Measurements from ENCODE around the gene BABAM1.

The BABAM1 gene

DNA sequence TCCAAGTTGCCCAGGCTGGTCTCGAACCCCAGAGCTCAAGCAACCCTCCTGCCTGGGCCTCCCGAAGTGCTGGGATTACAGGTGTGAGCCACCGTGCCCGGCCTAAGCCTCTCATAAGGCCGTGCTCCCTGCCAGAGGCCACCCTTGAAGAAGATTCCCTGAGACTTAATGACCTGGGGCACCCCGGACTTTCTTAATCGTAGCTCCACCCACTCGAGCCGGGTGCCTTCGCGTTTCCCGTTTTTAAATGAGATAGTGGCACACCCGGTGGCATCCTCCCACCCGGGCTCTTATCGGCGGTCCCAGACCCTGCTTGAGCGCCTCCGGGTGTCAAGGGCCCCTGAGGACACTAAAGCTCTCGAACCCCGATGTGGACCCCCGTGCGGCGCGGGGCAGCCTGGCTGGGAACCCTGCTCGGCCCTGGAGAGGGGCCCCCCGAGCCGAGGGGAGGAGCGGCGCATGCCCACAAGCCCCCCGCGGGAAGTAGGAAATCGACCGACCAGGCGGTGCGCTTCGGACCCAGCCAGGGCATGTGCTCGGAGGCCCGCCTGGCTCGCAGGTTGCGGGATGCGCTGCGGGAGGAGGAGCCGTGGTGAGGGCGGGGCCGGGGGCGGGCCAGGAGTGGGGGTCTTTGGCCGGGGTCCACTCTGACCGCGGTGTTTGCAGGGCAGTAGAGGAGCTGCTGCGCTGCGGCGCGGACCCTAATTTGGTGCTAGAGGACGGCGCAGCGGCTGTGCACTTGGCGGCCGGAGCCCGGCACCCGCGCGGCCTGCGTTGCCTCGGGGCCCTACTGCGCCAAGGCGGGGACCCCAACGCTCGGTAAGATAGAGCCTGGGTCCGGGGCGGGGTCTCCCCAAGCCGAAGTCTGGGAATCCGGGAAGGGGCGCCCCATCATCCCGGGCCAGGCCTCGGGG, 14.4 kb downstream of the BABAM1 start, which contains the start of gene ANKLE1:
Gene ANKLE1 (plus strand): TSS at position 511 of the 914 bp plus-strand sequence. CDS start 20 bp downstream, at position 531.
- no peaks in the 10 kb centered on the region for H3K9me3 ChIP-seq
- H3K4me1 ChIP-seq (ENCODE audit: control insufficient read depth in 1 of 2, insufficient read depth in 1 of 2, low read depth in 1 of 2, low read length in 1 of 2), result peaks cover 20 to 23% of the 10 kb centered on the region in 2 experiments
- H3K36me3 ChIP-seq, result peaks cover 19% of the 10 kb centered on the region
- H3K27me3 ChIP-seq, result no peaks in the 10 kb centered on the region
- TF ChIP-seq, protein P1, sequence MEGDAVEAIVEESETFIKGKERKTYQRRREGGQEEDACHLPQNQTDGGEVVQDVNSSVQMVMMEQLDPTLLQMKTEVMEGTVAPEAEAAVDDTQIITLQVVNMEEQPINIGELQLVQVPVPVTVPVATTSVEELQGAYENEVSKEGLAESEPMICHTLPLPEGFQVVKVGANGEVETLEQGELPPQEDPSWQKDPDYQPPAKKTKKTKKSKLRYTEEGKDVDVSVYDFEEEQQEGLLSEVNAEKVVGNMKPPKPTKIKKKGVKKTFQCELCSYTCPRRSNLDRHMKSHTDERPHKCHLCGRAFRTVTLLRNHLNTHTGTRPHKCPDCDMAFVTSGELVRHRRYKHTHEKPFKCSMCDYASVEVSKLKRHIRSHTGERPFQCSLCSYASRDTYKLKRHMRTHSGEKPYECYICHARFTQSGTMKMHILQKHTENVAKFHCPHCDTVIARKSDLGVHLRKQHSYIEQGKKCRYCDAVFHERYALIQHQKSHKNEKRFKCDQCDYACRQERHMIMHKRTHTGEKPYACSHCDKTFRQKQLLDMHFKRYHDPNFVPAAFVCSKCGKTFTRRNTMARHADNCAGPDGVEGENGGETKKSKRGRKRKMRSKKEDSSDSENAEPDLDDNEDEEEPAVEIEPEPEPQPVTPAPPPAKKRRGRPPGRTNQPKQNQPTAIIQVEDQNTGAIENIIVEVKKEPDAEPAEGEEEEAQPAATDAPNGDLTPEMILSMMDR (IDR thresholded peaks at IDR 0.05), result no peak
- H3K27ac ChIP-seq, result peak within 1 kb of the TSS; percentile 41
- peak within 1 kb of the TSS; percentile 64 to 72 for H3K4me3 ChIP-seq (ENCODE audit: low read depth in 1 of 2, low read length in 1 of 2)

DNA sequence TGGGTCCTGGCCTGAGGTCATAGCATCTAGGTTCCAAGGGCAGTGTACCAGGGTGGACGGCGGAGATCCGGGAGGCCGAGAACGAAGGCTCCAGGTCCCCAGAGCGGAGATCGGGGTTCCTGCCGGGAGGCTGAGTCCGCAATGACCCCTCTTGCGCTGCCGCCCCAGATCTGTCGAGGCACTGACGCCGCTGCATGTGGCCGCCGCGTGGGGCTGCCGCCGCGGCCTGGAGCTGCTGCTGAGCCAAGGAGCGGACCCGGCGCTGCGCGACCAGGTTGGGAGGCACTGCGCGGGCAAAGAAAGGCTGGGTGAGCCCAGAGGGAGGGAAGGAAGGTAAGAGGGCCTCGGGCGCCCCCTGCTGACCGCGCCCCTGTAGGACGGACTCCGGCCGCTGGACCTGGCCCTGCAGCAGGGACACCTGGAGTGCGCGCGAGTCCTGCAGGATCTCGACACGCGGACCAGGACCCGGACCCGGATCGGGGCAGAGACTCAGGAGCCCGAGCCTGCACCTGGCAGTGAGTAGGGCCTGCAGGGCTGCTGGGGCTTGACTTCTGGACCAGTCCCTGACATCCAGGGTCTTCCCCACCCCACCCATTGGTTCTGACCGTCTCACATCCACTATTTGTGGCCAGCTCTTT, 15.4 kb downstream of the BABAM1 start:
- TF ChIP-seq, protein P1 (IDR thresholded peaks at IDR 0.05), result peak; percentile 92
- H3K36me3 ChIP-seq, result peaks cover 10% of the 10 kb centered on the region
- no peaks in the 10 kb centered on the region for H3K27me3 ChIP-seq
- peaks cover 20 to 23% of the 10 kb centered on the region in 2 experiments for H3K4me1 ChIP-seq (ENCODE audit: control insufficient read depth in 1 of 2, insufficient read depth in 1 of 2, low read depth in 1 of 2, low read length in 1 of 2)
- peak overlapping the region; percentile 18 for H3K27ac ChIP-seq
- H3K4me3 ChIP-seq (ENCODE audit: low read depth in 1 of 2, low read length in 1 of 2), result peak overlapping the region; percentile 64 to 72
- H3K9me3 ChIP-seq, result no peaks in the 10 kb centered on the region

DNA sequence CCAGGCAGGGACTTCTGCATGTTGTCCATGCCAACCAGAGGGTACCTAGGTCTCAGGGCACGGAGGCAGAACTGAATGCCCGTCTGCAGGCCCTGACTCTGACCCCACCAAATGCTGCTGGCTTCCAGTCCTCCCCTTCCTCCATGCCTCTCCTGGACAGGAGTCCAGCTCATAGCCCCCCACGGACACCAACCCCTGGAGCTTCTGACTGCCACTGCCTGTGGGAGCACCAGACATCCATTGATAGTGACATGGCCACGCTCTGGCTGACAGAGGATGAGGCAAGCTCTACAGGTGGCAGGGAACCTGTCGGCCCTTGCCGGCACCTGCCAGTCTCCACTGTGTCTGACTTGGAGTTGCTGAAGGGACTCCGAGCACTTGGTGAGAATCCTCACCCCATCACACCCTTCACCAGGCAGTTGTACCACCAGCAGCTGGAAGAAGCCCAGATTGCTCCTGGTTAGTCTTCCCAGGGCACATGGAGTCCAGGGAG, 16.3 kb downstream of the BABAM1 start:
- TF ChIP-seq, protein P1 (IDR thresholded peaks at IDR 0.05), result no peak
- peaks cover 20 to 22% of the 10 kb centered on the region in 2 experiments for H3K4me1 ChIP-seq (ENCODE audit: control insufficient read depth in 1 of 2, insufficient read depth in 1 of 2, low read depth in 1 of 2, low read length in 1 of 2)
- no peak overlapping the region for H3K4me3 ChIP-seq (ENCODE audit: low read depth in 1 of 2, low read length in 1 of 2)
- H3K9me3 ChIP-seq, result no peaks in the 10 kb centered on the region
- no peak overlapping the region for H3K27ac ChIP-seq
- H3K36me3 ChIP-seq, result peaks cover 6% of the 10 kb centered on the region
- no peaks in the 10 kb centered on the region for H3K27me3 ChIP-seq

DNA sequence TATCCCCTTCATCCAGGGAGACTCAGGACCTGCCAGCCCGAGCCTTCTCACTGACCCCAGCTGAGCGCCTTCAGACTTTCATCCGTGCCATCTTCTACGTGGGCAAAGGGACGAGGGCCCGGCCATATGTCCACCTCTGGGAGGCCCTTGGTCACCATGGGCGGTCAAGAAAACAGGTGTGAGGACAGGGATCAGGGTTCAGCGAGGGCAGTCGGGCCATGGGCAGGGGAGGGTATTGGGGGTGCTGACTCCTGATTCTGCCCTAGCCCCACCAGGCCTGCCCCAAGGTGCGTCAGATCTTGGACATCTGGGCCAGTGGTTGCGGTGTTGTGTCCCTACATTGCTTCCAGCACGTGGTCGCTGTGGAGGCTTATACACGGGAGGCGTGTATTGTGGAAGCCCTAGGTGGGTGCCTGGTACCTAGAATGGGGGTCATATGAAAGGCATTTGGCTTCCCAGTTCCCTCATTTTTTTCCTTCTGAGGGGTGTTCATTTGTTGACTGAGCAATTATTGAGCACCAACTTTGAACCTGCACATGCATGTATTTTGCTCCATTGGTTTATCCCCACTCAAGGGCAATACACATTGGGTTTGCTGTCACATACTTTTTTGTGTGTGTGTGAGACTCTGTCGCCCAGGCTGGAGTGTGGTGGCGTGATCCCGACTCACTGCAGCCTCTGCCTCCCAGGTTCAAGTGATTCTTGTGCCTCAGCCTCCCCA, 18.3 kb downstream of the BABAM1 start:
- no peak overlapping the region for H3K27ac ChIP-seq
- peaks cover 28 to 32% of the 10 kb centered on the region in 2 experiments for H3K4me1 ChIP-seq (ENCODE audit: control insufficient read depth in 1 of 2, insufficient read depth in 1 of 2, low read depth in 1 of 2, low read length in 1 of 2)
- H3K4me3 ChIP-seq (ENCODE audit: low read depth in 1 of 2, low read length in 1 of 2), result no peak overlapping the region
- H3K9me3 ChIP-seq, result no peaks in the 10 kb centered on the region
- H3K27me3 ChIP-seq, result no peaks in the 10 kb centered on the region
- TF ChIP-seq, protein P1 (IDR thresholded peaks at IDR 0.05), result no peak
- no peaks in the 10 kb centered on the region for H3K36me3 ChIP-seq

DNA sequence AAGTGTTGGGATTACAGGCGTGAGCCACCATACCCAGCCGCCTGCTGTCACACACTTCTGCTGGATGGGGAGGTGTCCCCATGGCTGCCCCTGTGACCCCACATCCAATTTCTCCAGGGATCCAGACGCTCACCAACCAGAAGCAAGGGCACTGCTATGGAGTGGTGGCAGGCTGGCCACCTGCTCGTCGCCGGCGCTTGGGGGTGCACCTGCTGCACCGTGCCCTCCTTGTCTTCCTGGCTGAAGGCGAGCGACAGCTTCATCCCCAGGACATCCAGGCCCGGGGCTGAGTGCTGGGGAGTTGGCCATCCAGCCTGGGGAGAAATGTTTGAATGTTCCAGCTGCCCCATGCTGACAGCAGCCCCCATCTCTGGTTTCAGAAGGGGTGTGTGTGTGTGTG, 19.0 kb downstream of the BABAM1 start:
- no peak overlapping the region for H3K4me3 ChIP-seq (ENCODE audit: low read depth in 1 of 2, low read length in 1 of 2)
- TF ChIP-seq, protein P1 (IDR thresholded peaks at IDR 0.05), result no peak
- H3K27me3 ChIP-seq, result no peaks in the 10 kb centered on the region
- H3K9me3 ChIP-seq, result no peaks in the 10 kb centered on the region
- no peak overlapping the region for H3K27ac ChIP-seq
- H3K36me3 ChIP-seq, result no peaks in the 10 kb centered on the region
- peaks cover 24 to 28% of the 10 kb centered on the region in 2 experiments for H3K4me1 ChIP-seq (ENCODE audit: control insufficient read depth in 1 of 2, insufficient read depth in 1 of 2, low read depth in 1 of 2, low read length in 1 of 2)

Data from neutrophil (primary cell).